GM12892 (cell line): ENCODE data around the gene REEP3.

Experiments
- POLR2A ChIP-seq: IDR thresholded peaks from 2 replicates; pipeline ENCODE4 v1.6.1; 2011; ENCODE audit warnings: low read depth, low read length, control low read depth
- POLR2AphosphoS5 ChIP-seq: IDR thresholded peaks from 2 replicates; pipeline ENCODE4 v1.6.1; 2011; ENCODE audit warnings: low read depth, low read length, control low read depth

GRCh38 chr10:63493004-63493403 is 28.2 kb upstream of the REEP3 start:
- TF ChIP-seq POLR2A, result no peak
- TF ChIP-seq POLR2AphosphoS5, result no peak
